Measurements from ENCODE around the gene SLC44A3. TPM values are rescaled to one million over a fixed set of nuclear protein-coding genes. Genes with fewer than 3 reads are reported as not detected.
A peak's percentile ranks its signal among the peaks of the same experiment; 100 is the strongest.

SLC44A3 gene
- total and polyA plus RNA-seq, 10 donors, result 0.28 to 4.0 (median 0.95) TPM

DNA sequence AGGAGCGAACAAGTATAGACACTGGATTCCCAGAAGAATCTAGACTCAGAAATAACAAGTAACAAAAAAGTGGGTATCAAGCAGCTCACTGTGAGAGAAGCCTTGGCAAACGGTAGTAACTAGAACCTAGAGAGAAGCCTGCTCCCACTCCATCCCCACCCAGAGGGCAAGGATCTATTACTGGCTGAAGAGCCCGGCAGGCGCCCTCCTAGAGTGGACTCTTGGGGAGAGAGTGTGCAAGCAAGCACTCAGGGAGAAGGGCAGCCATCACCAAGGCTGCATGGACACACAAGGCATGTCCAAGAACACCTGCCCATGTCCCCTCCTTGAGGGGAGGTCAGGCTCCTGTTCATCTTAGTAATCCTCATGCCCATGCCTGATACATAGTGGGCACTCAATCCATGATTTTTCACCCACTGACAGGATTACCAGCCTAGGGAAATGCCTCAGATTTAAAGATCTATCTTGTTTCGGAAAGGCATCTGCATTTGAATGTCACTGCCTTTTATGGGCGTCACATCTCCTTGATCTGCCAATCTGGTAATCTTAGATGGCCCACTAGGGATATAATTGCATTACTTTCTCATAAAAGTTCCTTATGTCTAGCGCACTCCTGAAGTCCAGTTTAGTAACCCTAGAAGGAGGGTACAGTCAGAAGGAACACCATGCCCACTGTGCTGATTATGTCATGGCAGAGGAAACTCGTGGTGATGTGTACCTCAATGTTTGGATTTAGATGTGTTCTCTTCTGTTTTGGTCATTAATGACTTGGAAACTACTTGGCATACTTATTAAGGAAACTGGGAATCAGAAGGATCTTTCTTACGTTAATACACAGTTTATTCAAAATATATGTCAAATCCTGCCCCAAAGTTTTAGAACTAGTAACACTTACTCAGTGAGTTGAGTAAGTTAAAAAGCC lies 92.4 kb downstream of the SLC44A3 start:
- intact Hi-C loops (cut with DNase I; ENCODE audit: low total_unique reads), result no loop called here
- no peak for DNase-seq
- TF ChIP-seq CTCF (IDR thresholded peaks at IDR 0.05 in 8 of 11, conservative IDR thresholded peaks at IDR 0.05 in 3 of 11), result no peak
- no peak for TF ChIP-seq POLR2A (IDR thresholded peaks at IDR 0.05)
- no peak for TF ChIP-seq POLR2AphosphoS5 (IDR thresholded peaks at IDR 0.05)
- H3K36me3 ChIP-seq, result no peaks in the 10 kb centered on the region
- H3K4me3 ChIP-seq, result no peak overlapping the region
- no peaks in the 10 kb centered on the region for H3K27me3 ChIP-seq (replicated peaks in 1 of 7)
- H3K27ac ChIP-seq, result no peak overlapping the region
- H3K9me3 ChIP-seq, result no peaks in the 10 kb centered on the region
- H3K4me1 ChIP-seq, result peaks cover 0 to 13% (median 0%) of the 10 kb centered on the region in 6 donors
- 69 to 83% (median 73%) methylated on average over 9 of the region's 9 CpGs for WGBS, 5 donors

GRCh38 chr1:94917251-94917650 lies 97.1 kb downstream of the SLC44A3 start:
- H3K4me3 ChIP-seq, result no peak overlapping the region
- WGBS, 5 donors, result 78 to 88% (median 84%) methylated on average over 6 of the region's 6 CpGs
- H3K4me1 ChIP-seq, result peaks cover 0 to 48% (median 17%) of the 10 kb centered on the region in 6 donors
- no peaks in the 10 kb centered on the region for H3K27me3 ChIP-seq (replicated peaks in 1 of 7)
- H3K27ac ChIP-seq, result no peak overlapping the region
- no peak for DNase-seq
- intact Hi-C loops (cut with DNase I; ENCODE audit: low total_unique reads), result no loop called here
- TF ChIP-seq POLR2AphosphoS5 (IDR thresholded peaks at IDR 0.05), result no peak
- TF ChIP-seq CTCF (IDR thresholded peaks at IDR 0.05 in 8 of 11, conservative IDR thresholded peaks at IDR 0.05 in 3 of 11), result no peak
- no peak for TF ChIP-seq POLR2A (IDR thresholded peaks at IDR 0.05)
- H3K9me3 ChIP-seq, result no peaks in the 10 kb centered on the region
- no peaks in the 10 kb centered on the region for H3K36me3 ChIP-seq

- no peak for DNase-seq
- intact Hi-C loops (cut with DNase I; ENCODE audit: low total_unique reads), result no loop called here
- H3K36me3 ChIP-seq, result no peaks in the 10 kb centered on the region
- peak overlapping the region in 2 of 8 donors; percentile 7 to 8 for H3K27ac ChIP-seq
- H3K4me1 ChIP-seq, result peaks cover 0 to 60% (median 35%) of the 10 kb centered on the region in 6 donors
- peaks cover 0 to 5% (median 0%) of the 10 kb centered on the region in 7 donors for H3K27me3 ChIP-seq (replicated peaks in 1 of 7)
- H3K9me3 ChIP-seq, result no peaks in the 10 kb centered on the region
- H3K4me3 ChIP-seq, result no peak overlapping the region
- WGBS, 5 donors, result 80 to 88% (median 85%) methylated on average over 4 of the region's 4 CpGs
- no peak for TF ChIP-seq POLR2A (IDR thresholded peaks at IDR 0.05)
- no peak for TF ChIP-seq CTCF (IDR thresholded peaks at IDR 0.05 in 8 of 11, conservative IDR thresholded peaks at IDR 0.05 in 3 of 11)
- TF ChIP-seq POLR2AphosphoS5 (IDR thresholded peaks at IDR 0.05), result no peak
Observed at GRCh38 chr1:94919241-94920030, 99.3 kb downstream of the SLC44A3 start.

All from spleen (tissue), 11 donors.